Ovary (tissue), 3 donors: ENCODE measurements around the gene LIN28B.

Source experiments
- POLR2A ChIP-seq: fragments of 450-650 bp; IDR thresholded peaks from one replicate; pipeline ENCODE4 v1.6.1; 2017; ENCODE audit warnings: antibody characterized with exemption, mild to moderate bottlenecking, moderate library complexity
- TF ChIP-seq, protein P1 (sequence below), 3 donors: fragments of 450-650 bp in 2 of 3; fragments of 200-600 bp in 1 of 3; IDR thresholded peaks; one replicate each; pipeline versions ENCODE4 v1.5.1 to v1.8.0; 2016 to 2022; ENCODE audit warnings: antibody characterized with exemption in 3 of 3, mild to moderate bottlenecking in 1 of 3
- donor health status: DM: no; HTN: no; CAD: no.

DNA sequence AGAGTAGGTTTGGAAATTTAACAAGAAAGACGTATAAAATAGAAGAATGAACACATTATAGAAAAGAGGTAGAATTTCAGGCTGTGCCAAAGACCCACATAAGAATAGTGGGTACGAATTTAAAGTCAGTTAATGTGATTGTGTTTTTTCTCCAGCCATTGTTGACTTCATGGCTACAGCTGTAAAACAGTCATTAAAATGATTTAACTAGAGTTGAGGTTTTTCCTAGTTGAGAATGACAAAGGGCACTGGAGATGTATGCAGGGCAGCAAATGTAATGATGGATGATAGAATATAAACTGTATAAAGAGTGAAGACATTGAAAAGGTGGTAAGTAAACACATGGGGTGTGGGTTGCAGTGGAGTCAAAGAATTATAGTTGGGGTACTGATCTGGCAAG is 72.7 kb downstream of the LIN28B start:
- TF ChIP-seq, protein P1, sequence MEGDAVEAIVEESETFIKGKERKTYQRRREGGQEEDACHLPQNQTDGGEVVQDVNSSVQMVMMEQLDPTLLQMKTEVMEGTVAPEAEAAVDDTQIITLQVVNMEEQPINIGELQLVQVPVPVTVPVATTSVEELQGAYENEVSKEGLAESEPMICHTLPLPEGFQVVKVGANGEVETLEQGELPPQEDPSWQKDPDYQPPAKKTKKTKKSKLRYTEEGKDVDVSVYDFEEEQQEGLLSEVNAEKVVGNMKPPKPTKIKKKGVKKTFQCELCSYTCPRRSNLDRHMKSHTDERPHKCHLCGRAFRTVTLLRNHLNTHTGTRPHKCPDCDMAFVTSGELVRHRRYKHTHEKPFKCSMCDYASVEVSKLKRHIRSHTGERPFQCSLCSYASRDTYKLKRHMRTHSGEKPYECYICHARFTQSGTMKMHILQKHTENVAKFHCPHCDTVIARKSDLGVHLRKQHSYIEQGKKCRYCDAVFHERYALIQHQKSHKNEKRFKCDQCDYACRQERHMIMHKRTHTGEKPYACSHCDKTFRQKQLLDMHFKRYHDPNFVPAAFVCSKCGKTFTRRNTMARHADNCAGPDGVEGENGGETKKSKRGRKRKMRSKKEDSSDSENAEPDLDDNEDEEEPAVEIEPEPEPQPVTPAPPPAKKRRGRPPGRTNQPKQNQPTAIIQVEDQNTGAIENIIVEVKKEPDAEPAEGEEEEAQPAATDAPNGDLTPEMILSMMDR (IDR thresholded peaks at IDR 0.05): no peak
- TF ChIP-seq POLR2A: no peak
